GM18868 (cell line): ENCODE measurements around the gene AQP1.

Experiments used
- ATAC-seq: cut with Tn5 transposase; IDR thresholded peaks from one replicate; pipeline ENCODE4 v1.9.1; 2021; ENCODE audit warnings: mild to moderate bottlenecking, moderate library complexity; ENCODE audit not compliant: unreplicated experiment

Gene AQP1

GRCh38 chr7:30881448-30881847, 30.2 kb upstream of the AQP1 start:
- ATAC-seq: no peak

DNA sequence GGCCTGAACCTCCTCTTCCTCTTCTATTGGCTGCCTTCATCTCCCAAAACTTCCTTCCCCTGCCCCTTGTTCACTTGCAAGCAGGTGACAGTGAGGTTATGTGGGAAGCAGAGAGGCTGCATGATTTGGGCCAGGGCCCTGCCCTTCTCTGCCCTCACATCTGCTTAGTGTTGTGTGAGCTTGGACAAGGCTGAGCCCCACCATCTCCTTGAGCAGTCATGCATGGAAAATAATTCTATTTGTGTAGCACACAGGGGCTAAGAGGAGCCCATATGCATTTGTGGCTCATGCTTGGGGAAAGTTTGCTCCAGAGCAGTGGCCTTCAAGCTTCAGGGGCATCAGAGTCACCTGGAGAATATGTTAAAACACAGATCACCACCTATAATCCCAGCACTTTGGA, 26.8 kb upstream of the AQP1 start:
- ATAC-seq: no peak

- no peak for ATAC-seq
Measured at GRCh38 chr7:30886608-30887011, 25.0 kb upstream of the AQP1 start.

DNA sequence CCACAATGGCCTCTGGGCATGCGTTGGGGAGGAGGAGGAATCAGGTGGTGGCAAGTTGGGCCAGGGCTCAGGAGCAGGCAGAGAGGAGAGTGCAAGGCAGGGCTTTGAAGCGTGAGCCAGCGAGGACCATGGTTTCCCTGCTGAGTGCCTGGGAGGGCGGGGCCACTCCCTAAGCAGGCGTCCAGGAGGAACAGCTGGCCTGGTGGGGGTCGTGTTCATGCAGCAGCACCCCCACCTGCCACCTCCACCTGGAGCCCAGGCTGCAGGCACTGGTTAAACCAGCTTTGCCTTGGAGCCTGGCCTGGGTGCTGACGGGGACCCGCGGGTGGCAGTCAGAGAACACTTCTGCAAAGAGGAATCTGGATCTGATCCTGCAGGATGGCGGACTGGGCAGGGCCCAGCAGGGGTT, 24.2 kb upstream of the AQP1 start:
- no peak for ATAC-seq

DNA sequence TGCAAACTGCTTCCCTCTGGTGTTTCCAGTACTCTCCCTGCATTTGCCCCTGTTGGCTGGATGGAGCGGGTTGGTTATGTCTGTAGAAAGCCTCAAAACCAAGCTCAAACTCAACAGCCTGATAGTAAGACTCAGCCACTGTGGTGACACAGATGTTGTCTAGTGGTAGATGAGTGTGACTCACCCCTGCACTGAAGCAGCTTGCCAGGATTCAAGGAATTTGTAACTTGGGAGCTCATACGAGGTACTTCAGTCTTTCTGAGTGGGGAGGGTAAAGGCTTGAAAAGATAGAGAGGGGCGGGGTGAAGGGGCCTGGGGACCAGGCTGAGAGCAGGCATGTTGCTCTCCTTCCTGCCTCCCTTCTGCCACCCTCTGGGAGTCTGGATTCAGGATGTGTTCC, 22.9 kb upstream of the AQP1 start:
- no peak for ATAC-seq

DNA sequence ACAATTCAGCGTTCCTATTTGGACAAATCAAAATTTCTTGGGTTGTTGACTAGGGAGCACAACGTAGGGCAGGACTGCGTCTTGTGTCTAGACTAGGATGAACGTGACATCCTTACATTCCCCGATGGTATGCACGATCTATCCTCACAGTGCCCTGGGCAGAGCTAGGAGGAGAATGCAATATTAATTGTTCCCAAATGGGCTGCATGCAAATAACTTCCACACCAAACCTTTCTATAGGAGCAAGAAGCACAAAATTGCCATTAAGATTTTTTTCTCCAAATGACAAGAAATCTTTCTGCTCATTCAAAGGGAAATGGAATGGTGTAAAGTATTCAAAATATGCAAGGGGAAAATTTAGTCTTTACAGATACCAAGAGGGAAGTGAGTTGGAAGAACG, 21.4 kb upstream of the AQP1 start:
- no peak for ATAC-seq

- no peak for ATAC-seq
Measured at GRCh38 chr7:30893357-30893756, 18.3 kb upstream of the AQP1 start.

GRCh38 chr7:30894009-30894408, 17.6 kb upstream of the AQP1 start:
- no peak for ATAC-seq

DNA sequence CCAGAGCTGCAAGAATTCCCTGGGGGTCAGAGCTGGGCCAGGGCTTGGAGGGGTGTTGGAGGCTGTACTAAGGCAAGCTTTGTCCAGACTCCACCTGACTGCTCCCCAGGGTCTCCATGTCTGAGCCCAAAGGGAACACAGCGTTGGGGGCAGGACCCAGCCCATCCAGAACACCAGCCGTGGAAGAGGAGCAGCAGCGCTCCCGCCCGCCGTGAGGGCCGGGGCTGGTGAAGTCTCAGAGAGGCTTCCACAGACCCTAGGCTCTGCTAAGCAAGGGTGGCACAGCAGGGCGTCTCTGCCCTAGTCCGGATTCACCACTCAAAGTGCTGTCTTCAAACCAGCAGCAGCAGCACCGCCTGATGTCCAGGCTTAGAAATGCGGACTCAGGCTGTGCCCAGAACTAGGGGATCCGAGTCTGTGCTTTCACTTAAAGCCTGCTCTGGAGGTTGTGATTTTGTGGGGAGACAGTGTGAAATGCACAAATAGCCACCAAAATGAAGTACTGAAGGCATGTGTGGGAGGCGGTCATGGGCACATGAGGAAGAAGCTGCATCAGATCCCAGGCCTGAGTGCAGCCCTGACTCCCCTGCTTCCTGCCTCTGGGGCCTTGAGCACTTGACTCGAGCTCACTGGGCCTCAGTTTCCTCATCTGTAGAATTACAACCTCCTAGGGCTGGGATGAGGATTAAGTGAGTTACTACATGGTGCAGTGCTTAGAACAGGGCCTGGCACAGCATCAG, 16.6 kb upstream of the AQP1 start:
- no peak for ATAC-seq

DNA sequence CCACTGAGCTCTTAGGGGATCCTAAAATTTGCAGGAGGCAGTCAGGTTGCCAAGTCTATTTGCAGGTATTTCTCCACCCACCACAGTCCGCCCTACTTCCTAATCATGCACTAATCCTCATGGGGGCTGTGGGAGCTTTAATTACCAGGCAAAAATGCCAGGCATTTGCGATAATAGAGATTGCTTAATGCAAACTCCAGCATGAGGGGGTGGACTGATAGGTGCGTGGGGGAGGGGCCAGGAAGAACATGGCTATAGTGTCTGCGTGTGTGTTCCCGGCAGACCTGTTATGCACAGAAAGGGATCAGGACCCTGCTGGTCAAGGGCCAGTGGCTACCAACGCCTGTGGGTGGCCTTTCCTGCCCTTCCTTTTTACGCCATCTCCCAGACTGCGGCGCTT, 15.6 kb upstream of the AQP1 start:
- no peak for ATAC-seq

DNA sequence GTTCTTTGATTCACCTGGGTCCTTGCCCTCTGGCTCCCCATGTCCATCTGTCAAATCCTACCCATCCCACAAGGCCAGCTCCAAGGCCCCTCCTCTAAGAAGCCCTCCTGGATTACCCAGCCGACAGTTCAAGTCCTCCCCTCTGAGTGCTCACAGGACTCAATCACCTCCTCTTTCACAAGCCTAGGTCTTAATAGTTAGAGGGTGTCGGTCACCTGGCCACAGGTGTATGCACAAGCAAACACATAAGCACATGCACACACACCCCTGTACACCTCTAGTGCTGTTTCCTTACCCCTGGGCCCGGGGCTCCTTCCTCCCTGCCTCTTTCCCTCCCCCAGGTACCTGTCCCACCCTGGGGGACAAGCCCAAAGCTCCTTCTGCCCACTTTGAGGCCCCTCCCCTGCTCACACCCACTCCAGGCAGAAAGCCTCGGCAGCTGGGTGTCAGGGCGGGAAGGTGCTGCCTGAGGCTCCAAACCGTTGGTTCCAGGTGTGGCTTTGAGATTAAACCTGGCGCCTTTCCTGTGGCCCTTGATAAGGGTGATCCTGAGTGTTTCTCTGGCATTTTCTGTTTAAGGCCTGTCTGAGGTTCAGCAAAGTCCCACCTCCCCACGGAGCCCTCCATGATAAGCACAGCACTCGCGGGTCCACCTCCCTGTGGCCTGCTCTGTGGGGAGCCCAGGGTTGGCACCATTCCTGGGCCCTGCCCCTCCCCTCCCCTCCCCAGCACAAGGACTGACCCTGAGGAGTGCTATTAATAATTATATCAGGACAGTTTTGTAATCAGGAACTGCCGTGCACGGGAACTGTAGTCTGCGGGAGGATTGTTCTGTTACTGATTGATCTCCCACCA, 14.6 kb upstream of the AQP1 start:
- no peak for ATAC-seq

- no peak for ATAC-seq
Measured at GRCh38 chr7:30897770-30898169, 13.9 kb upstream of the AQP1 start.

GRCh38 chr7:30898411-30898810, 13.2 kb upstream of the AQP1 start:
- no peak for ATAC-seq

- no peak for ATAC-seq
Measured at GRCh38 chr7:30899066-30899465, 12.6 kb upstream of the AQP1 start.

DNA sequence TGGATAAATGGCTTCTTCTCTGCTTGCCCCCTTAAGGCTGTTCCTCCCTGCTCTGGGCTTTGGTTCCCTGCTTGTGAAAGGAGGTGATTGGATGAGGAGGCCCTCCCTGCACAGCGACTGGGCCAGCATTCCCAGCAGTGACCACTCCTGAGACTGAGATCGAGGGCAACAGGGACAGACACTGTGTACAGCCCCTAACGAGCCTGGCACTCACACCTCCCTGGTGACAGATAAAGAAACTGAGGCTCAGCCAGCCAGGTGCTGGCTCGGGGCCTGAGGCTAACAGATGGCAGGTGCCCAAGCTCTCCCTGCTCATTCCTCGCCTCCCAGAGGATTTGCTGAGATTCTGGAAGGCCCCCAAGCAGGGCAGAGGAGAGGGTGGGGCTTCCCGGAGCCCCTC, 12.0 kb upstream of the AQP1 start:
- ATAC-seq: no peak

DNA sequence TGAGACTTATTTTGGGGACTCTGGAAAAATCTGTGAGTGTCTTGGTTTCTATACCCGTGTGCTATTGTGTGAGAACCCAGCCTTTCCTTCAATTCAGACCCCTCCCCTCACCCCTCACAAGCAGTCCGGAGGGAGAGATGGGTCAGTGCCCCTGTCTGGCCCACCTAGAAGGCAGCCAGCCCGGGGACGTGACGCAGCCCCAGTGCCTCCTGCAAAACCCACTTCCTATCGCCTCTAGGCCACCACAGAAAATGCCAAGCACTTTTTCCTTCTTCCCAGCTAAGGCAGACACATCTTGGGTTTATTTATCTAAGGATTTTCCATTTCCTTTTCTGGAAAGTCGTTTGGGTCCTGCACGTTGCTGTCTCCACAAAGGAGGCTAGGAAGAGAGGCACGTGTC, 11.6 kb upstream of the AQP1 start:
- no peak for ATAC-seq

DNA sequence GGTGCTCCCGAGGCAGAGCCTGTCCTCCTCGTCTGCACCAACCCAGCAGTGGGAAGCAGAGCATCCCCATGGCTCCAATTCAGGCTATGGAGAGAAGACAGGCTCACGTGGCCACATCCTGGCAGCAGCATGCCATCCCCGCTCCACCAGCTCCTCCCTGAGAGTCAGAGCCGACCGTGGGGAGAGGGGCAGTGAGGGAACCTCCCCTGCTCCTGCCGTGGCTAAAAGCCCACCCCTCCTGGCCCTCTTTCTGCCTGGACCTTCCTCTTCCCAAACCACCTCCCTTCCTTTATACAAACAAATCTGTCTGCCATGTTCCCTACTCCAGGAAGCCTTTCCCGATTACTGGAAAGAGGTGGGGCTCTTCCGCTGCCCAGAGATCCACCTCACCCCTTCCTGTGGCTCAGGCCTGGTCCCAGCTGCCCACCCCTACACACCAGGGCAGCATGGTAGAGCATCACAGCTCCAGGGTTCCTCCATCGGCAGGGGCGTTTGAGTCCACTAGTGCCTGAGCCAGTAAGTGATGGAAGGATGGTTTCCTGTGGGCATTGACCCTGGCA, 10.8 kb upstream of the AQP1 start:
- ATAC-seq: no peak

- no peak for ATAC-seq
Measured at GRCh38 chr7:30901856-30902255, 9.8 kb upstream of the AQP1 start.

GRCh38 chr7:30902466-30902865, 9.2 kb upstream of the AQP1 start:
- no peak for ATAC-seq

- no peak for ATAC-seq
Measured at GRCh38 chr7:30903146-30903545, 8.5 kb upstream of the AQP1 start.

DNA sequence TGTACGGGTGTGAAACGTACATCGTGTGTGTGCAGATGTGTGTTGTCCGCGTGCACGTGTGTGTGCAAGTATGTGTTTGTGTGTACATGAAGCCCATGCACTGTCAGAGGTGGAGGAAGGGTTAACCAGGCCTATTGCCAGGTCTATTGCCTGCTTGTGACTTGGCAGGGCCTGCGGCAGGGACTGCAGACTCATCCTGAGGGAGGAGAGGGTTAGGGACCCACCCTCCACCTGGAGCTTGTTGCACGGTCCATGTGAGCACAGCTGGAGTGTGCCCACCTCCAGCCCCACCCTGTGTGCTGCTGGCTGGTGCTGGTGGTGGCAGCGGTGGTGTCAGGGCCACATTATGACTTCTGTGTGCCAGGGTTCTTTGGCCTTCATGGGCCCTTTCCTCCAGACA, 7.1 kb upstream of the AQP1 start:
- ATAC-seq: no peak
